Panc1 (cell line): ENCODE measurements around the gene C5orf58.

Experiments
- CTCF ChIP-seq: fragments of 450-650 bp; IDR thresholded peaks from 2 replicates; pipeline ENCODE4 v1.5.1; 2017; ENCODE audit warnings: mild to moderate bottlenecking
- POLR2AphosphoS5 ChIP-seq: IDR thresholded peaks from 2 replicates; pipeline ENCODE4 v1.6.1; 2012; ENCODE audit warnings: mild to moderate bottlenecking, low read depth, low read length, moderate library complexity
- REST ChIP-seq, 2 experiments: IDR thresholded peaks; 2 replicates each; pipeline ENCODE4 v1.6.1; 2011 to 2012; ENCODE audit warnings: low read depth in 2 of 2, control low read depth in 1 of 2, low read length in 1 of 2, mild to moderate bottlenecking in 1 of 2, moderate library complexity in 1 of 2; ENCODE audit not compliant: insufficient read depth in 1 of 2
- SIN3A ChIP-seq: IDR thresholded peaks from 2 replicates; pipeline ENCODE4 v1.6.1; 2012; ENCODE audit warnings: low read depth, mild to moderate bottlenecking, low read length, moderate library complexity, borderline replicate concordance; ENCODE audit not compliant: insufficient read depth
- TCF7L2 ChIP-seq: IDR thresholded peaks from 2 replicates; pipeline ENCODE4 v1.6.1; 2011; ENCODE audit warnings: mild to moderate bottlenecking, low read depth, low read length, inconsistent platforms

DNA sequence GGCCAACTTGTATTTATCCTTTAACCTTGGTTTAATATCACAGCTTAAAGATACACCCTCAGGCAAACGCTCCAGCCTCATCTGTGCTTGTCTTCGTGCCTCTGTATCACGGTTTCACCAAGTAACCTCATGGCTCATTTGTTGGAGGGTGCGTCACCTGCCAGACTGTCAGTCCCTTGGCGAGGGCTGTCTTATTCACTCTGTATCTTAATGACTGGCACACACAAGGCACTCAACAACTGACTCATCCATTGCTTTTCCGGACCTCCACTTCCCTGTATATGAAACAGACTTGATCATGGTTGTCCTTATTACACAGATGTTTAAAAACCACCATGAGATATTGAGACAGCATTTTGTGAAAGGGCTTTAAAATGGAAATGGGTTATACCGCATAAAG lies 36.8 kb downstream of the C5orf58 start:
- TF ChIP-seq CTCF (no peak), POLR2AphosphoS5 (no peak), TCF7L2 (no peak), SIN3A (no peak), REST (IDR thresholded peaks at IDR 0.05; ENCODE audit: insufficient read depth in 1 of 2, low read depth in 2 of 2, low read length in 1 of 2) (no peak)
